ENCODE data around the gene TSEN15.

DNA sequence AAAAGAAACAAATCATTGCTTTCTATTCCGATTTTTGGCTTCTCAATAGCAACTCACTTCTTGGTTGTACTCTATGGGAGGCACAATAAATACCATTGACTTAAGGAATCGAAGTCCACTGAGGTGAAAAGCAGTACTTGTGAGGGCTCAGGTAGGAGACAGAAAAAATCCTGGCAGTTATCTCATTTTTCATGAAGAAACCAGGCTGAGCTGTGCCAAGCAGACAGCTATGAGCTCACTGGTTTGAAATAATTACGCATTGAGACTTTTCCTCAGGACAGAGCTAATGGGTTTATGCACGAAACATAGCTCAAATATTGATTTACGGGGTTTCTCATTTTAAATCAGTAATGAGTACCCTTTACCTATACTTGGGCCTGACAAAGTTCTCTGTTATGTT, 32.5 kb upstream of the TSEN15 start:
- TF ChIP-seq SP1 (IDR thresholded peaks at IDR 0.05) = no peak
- TF ChIP-seq, protein P1, sequence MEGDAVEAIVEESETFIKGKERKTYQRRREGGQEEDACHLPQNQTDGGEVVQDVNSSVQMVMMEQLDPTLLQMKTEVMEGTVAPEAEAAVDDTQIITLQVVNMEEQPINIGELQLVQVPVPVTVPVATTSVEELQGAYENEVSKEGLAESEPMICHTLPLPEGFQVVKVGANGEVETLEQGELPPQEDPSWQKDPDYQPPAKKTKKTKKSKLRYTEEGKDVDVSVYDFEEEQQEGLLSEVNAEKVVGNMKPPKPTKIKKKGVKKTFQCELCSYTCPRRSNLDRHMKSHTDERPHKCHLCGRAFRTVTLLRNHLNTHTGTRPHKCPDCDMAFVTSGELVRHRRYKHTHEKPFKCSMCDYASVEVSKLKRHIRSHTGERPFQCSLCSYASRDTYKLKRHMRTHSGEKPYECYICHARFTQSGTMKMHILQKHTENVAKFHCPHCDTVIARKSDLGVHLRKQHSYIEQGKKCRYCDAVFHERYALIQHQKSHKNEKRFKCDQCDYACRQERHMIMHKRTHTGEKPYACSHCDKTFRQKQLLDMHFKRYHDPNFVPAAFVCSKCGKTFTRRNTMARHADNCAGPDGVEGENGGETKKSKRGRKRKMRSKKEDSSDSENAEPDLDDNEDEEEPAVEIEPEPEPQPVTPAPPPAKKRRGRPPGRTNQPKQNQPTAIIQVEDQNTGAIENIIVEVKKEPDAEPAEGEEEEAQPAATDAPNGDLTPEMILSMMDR (IDR thresholded peaks at IDR 0.05; ENCODE audit: low read depth, low read length, missing input control) = no peak
- no peak for TF ChIP-seq RAD21 (IDR thresholded peaks at IDR 0.05)
- TF ChIP-seq, protein P2, sequence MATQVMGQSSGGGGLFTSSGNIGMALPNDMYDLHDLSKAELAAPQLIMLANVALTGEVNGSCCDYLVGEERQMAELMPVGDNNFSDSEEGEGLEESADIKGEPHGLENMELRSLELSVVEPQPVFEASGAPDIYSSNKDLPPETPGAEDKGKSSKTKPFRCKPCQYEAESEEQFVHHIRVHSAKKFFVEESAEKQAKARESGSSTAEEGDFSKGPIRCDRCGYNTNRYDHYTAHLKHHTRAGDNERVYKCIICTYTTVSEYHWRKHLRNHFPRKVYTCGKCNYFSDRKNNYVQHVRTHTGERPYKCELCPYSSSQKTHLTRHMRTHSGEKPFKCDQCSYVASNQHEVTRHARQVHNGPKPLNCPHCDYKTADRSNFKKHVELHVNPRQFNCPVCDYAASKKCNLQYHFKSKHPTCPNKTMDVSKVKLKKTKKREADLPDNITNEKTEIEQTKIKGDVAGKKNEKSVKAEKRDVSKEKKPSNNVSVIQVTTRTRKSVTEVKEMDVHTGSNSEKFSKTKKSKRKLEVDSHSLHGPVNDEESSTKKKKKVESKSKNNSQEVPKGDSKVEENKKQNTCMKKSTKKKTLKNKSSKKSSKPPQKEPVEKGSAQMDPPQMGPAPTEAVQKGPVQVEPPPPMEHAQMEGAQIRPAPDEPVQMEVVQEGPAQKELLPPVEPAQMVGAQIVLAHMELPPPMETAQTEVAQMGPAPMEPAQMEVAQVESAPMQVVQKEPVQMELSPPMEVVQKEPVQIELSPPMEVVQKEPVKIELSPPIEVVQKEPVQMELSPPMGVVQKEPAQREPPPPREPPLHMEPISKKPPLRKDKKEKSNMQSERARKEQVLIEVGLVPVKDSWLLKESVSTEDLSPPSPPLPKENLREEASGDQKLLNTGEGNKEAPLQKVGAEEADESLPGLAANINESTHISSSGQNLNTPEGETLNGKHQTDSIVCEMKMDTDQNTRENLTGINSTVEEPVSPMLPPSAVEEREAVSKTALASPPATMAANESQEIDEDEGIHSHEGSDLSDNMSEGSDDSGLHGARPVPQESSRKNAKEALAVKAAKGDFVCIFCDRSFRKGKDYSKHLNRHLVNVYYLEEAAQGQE (IDR thresholded peaks at IDR 0.05) = no peak
- TF ChIP-seq FOXA2 (IDR thresholded peaks at IDR 0.05) = no peak
- no peak for TF ChIP-seq YY1 (IDR thresholded peaks at IDR 0.05)

Data from liver (tissue), 3 donors.